ENCODE data around the gene NR3C1.

Gene NR3C1

GRCh38 chr5:143316844-143317631 lies 86.4 kb downstream of the NR3C1 start:
- DNase-seq (ENCODE audit: low spot score): no peak
- TF ChIP-seq CTCF (IDR thresholded peaks at IDR 0.05; ENCODE audit: extremely low read depth, missing control alignments): no peak

- TF ChIP-seq CTCF (IDR thresholded peaks at IDR 0.05; ENCODE audit: extremely low read depth, missing control alignments): no peak
- DNase-seq (ENCODE audit: low spot score): no peak
Measured at GRCh38 chr5:143316337-143316736, 87.1 kb downstream of the NR3C1 start.

- no peak for TF ChIP-seq CTCF (IDR thresholded peaks at IDR 0.05; ENCODE audit: extremely low read depth, missing control alignments)
- no peak for DNase-seq (ENCODE audit: low spot score)
Measured at GRCh38 chr5:143315929-143316328, 87.6 kb downstream of the NR3C1 start.

- no peak for DNase-seq (ENCODE audit: low spot score)
- no peak for TF ChIP-seq CTCF (IDR thresholded peaks at IDR 0.05; ENCODE audit: extremely low read depth, missing control alignments)
Measured at GRCh38 chr5:143315214-143315613, 88.3 kb downstream of the NR3C1 start.

- no peak for TF ChIP-seq CTCF (IDR thresholded peaks at IDR 0.05; ENCODE audit: extremely low read depth, missing control alignments)
- DNase-seq (ENCODE audit: low spot score): no peak
Measured at GRCh38 chr5:143314659-143315058, 88.8 kb downstream of the NR3C1 start.

GRCh38 chr5:143314099-143314498 lies 89.4 kb downstream of the NR3C1 start:
- DNase-seq (ENCODE audit: low spot score): peak; percentile 13

More at GRCh38 chr5:143314099-143314498, 89.4 kb downstream of the NR3C1 start:
- no peak for TF ChIP-seq CTCF (IDR thresholded peaks at IDR 0.05; ENCODE audit: extremely low read depth, missing control alignments)
